ENCODE measurements around the gene MAPRE2. TPM values are rescaled to one million over a fixed set of nuclear protein-coding genes. Genes with fewer than 3 reads are reported as not detected.
"Not testable (repeated sequence)": the region's sequence is repeated elsewhere in the genome, so short reads cannot be mapped to it uniquely, and the experiment has no call there.

MAPRE2 gene
- total and polyA plus RNA-seq, 4 donors, result 65.3 to 203 (median 129) TPM

DNA sequence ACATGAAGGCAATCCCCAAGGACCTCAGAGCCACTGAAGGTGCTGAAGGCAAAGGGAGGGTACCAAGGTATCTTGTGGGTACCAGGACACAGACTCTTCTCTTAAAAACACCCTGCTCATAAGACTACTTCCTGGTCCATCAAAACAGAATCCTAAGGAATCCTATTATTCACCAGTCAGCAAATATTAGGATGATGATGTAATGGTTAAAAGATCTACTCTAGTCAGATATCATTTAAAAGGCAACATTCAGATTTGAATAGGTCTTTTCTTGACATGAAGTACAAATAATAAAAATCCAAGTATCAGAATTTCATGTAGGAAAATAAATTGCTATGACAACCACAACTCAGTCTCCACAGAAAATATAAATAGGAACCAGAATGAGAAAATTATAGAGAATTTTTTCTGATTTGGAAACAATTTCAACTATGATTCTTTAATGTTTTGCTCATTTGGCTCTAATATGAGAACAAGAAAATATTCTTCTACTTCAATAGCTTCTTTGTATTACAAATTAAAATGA lies 121.9 kb downstream of the MAPRE2 start:
- no peaks in the 10 kb centered on the region for H3K36me3 ChIP-seq (ENCODE audit: control insufficient read depth, insufficient read depth, low read length)
- no peaks in the 10 kb centered on the region for H3K27me3 ChIP-seq (ENCODE audit: control insufficient read depth, insufficient read depth, low read length)
- H3K4me3 ChIP-seq (ENCODE audit: low read depth, low read length), result no peak overlapping the region
- no peaks in the 10 kb centered on the region for H3K9me3 ChIP-seq (ENCODE audit: control insufficient read depth, insufficient read depth, low read length)
- H3K27ac ChIP-seq (ENCODE audit: low read depth, low read length), result peak overlapping the region; percentile 71
- DNase-seq (ENCODE audit: low read depth in 4 of 6, low spot score in 6 of 6), result no peak
- H3K4me1 ChIP-seq (ENCODE audit: control insufficient read depth, insufficient read depth, low read length), result peaks cover 7% of the 10 kb centered on the region

DNA sequence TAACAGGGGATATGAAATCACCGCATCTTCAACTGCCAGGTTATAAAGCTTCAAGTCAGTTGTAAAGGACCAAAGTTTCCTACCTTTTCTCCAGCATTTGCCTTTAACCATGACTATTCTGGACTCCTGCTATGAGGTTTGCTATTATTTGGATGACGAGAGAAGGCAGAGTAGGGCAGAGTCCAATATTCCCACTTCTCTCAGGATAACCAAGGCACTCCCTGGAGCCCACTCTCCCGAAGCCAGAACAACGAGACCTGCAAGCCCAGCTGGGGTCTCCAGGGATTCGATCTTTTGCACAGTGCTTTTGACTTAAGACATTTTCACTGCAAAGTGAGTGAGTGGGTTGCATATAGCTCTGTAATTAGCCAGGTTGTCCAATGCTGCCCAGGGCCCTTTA lies 122.5 kb downstream of the MAPRE2 start:
- 100% methylated on average over 1 of the region's 5 CpGs for WGBS (ENCODE audit: insufficient coverage)
- peak overlapping the region; percentile 68 for H3K27ac ChIP-seq (ENCODE audit: low read depth, low read length)
- H3K4me3 ChIP-seq (ENCODE audit: low read depth, low read length), result no peak overlapping the region
- no peaks in the 10 kb centered on the region for H3K27me3 ChIP-seq (ENCODE audit: control insufficient read depth, insufficient read depth, low read length)
- H3K36me3 ChIP-seq (ENCODE audit: control insufficient read depth, insufficient read depth, low read length), result no peaks in the 10 kb centered on the region
- H3K4me1 ChIP-seq (ENCODE audit: control insufficient read depth, insufficient read depth, low read length), result peaks cover 7% of the 10 kb centered on the region
- H3K9me3 ChIP-seq (ENCODE audit: control insufficient read depth, insufficient read depth, low read length), result no peaks in the 10 kb centered on the region
- no peak for DNase-seq (ENCODE audit: low read depth in 4 of 6, low spot score in 6 of 6)

DNA sequence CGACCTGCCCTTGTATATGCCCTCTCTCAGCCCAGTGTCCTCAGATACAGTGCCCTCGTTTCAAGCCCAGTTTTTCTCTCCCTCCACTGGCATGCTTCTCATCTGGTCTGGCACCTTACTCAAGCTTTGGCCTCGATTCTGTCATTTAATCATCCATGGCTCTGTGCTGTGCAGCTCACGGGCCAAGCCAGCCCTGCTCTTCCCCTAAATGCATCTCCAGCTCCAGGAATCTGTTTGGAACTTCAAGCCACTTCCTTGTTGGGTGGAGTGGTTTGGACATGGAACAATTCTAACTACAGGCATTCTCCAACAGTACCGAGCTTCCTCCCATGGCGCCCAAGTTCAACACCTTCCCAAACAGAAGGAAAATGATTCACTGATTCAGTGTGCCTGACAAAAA lies 122.9 kb downstream of the MAPRE2 start:
- peak overlapping the region; percentile 68 for H3K27ac ChIP-seq (ENCODE audit: low read depth, low read length)
- no peaks in the 10 kb centered on the region for H3K9me3 ChIP-seq (ENCODE audit: control insufficient read depth, insufficient read depth, low read length)
- 66% methylated on average over 4 of the region's 6 CpGs for WGBS (ENCODE audit: insufficient coverage)
- peak in 1 of 6 donors; percentile 44 for DNase-seq (ENCODE audit: low read depth in 4 of 6, low spot score in 6 of 6)
- H3K4me3 ChIP-seq (ENCODE audit: low read depth, low read length), result no peak overlapping the region
- peaks cover 7% of the 10 kb centered on the region for H3K4me1 ChIP-seq (ENCODE audit: control insufficient read depth, insufficient read depth, low read length)
- H3K36me3 ChIP-seq (ENCODE audit: control insufficient read depth, insufficient read depth, low read length), result no peaks in the 10 kb centered on the region
- no peaks in the 10 kb centered on the region for H3K27me3 ChIP-seq (ENCODE audit: control insufficient read depth, insufficient read depth, low read length)

DNA sequence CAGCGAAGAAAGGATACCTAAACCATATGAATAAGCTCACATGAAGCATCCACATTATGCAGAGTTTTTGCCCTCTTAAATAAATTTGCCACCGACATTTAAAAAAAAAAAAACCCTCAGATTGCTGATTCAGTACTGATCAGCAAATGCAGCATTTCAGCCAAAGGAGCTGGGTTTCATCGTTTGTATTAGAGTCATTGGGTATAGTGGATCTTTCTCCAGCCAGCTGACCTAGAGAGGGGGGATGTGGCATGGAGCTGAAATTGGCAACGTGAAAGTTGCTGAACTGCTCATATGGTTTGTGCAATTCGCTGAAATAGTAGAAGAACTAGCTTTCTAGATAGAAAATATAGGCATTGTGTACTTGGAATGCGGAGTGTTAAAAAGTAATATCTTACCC lies 126.1 kb downstream of the MAPRE2 start:
- Histone ChIP-seq H3K4me1 (ENCODE audit: control insufficient read depth, insufficient read depth, low read length) (peaks cover 7% of the 10 kb centered on the region), H3K36me3 (ENCODE audit: control insufficient read depth, insufficient read depth, low read length) (no peaks in the 10 kb centered on the region), H3K27me3 (ENCODE audit: control insufficient read depth, insufficient read depth, low read length) (no peaks in the 10 kb centered on the region), H3K27ac (ENCODE audit: low read depth, low read length) (no peak overlapping the region), H3K9me3 (ENCODE audit: control insufficient read depth, insufficient read depth, low read length) (no peaks in the 10 kb centered on the region), H3K4me3 (ENCODE audit: low read depth, low read length) (no peak overlapping the region)
- DNase-seq (ENCODE audit: low read depth in 4 of 6, low spot score in 6 of 6), result no peak
- 75% methylated on average over 2 of the region's 6 CpGs for WGBS (ENCODE audit: insufficient coverage)

DNA sequence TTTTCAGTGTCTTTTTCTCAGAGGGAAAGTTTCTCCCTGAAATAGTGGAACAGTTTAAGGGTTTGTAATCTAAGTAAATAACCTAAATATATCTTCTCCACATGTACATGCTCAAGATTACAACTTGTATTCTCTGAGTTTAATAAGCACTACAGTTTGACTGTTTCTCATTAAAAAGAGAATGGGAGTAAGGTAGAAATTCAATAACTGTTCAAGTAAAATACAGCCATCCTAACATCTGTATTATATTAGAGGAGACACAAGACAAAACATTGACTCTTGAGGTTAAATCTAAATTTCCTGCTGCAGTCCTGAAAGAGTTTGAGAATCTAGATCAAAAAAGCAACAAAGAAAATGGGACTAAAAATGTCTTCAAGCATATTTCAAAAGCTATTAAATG lies 126.6 kb downstream of the MAPRE2 start:
- H3K9me3 ChIP-seq (ENCODE audit: control insufficient read depth, insufficient read depth, low read length), result no peaks in the 10 kb centered on the region
- no peaks in the 10 kb centered on the region for H3K36me3 ChIP-seq (ENCODE audit: control insufficient read depth, insufficient read depth, low read length)
- H3K4me1 ChIP-seq (ENCODE audit: control insufficient read depth, insufficient read depth, low read length), result peaks cover 7% of the 10 kb centered on the region
- no peak overlapping the region for H3K27ac ChIP-seq (ENCODE audit: low read depth, low read length)
- DNase-seq (ENCODE audit: low read depth in 4 of 6, low spot score in 6 of 6), result no peak
- no peak overlapping the region for H3K4me3 ChIP-seq (ENCODE audit: low read depth, low read length)
- H3K27me3 ChIP-seq (ENCODE audit: control insufficient read depth, insufficient read depth, low read length), result no peaks in the 10 kb centered on the region

DNA sequence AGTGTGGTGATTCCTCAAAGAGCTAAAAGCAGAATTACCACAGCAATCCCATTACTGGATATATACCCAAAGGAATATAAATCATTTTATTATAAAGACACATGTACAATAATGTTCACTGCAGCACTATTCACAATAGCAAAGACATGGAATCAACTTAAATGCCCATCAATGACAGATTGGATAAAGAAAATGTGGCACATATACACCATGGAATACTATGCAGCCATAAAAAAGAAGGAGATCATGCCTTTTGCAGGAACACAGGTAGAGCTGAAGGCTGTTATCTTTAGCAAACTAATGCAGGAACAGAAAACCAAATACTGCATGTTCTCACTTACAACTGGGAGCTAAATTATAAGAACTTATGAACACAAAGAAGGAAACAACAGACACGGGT lies 129.1 kb downstream of the MAPRE2 start:
- H3K4me3 ChIP-seq (ENCODE audit: low read depth, low read length); H3K27me3 ChIP-seq (ENCODE audit: control insufficient read depth, insufficient read depth, low read length); H3K36me3 ChIP-seq (ENCODE audit: control insufficient read depth, insufficient read depth, low read length); DNase-seq (ENCODE audit: low read depth in 4 of 6, low spot score in 6 of 6); H3K4me1 ChIP-seq (ENCODE audit: control insufficient read depth, insufficient read depth, low read length); H3K9me3 ChIP-seq (ENCODE audit: control insufficient read depth, insufficient read depth, low read length); H3K27ac ChIP-seq (ENCODE audit: low read depth, low read length): not testable (repeated sequence)
- no CpG with 5 or more reads among the region's 1 CpG for WGBS (ENCODE audit: insufficient coverage)

DNA sequence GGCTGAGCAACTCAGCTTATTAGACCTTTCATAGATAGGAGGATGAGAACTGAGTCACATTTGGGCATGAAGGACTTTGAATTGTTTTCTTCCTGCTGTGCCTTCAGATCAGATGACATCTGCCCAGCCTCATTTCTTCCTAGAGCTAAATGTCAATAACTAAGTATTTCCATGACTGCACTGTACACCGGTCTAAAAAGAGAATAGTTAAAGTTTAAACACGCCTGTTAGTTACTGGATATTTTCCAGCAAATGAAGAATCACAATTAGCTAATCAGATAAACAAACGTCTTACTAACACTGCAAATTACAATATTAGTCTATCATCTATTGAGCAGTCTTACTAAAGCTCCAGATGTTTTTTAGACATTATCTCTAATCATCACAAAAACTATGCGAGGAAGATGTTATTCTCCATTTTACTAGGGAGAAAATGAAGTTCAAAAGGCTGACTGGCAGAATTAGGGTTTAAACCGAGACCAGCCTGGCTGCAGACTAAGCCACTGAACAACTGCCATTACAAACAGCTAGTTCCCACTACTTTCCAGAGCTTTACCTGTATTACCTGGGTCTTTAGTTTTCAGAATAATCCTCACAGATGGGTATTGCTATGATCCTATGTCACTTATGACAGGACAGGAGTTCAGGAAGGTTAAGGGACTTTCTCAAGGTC lies 130.2 kb downstream of the MAPRE2 start:
- no peaks in the 10 kb centered on the region for H3K27me3 ChIP-seq (ENCODE audit: control insufficient read depth, insufficient read depth, low read length)
- 60% methylated on average over 1 of the region's 5 CpGs for WGBS (ENCODE audit: insufficient coverage)
- H3K27ac ChIP-seq (ENCODE audit: low read depth, low read length), result no peak overlapping the region
- H3K4me1 ChIP-seq (ENCODE audit: control insufficient read depth, insufficient read depth, low read length), result no peaks in the 10 kb centered on the region
- H3K9me3 ChIP-seq (ENCODE audit: control insufficient read depth, insufficient read depth, low read length), result no peaks in the 10 kb centered on the region
- no peak overlapping the region for H3K4me3 ChIP-seq (ENCODE audit: low read depth, low read length)
- no peaks in the 10 kb centered on the region for H3K36me3 ChIP-seq (ENCODE audit: control insufficient read depth, insufficient read depth, low read length)
- DNase-seq (ENCODE audit: low read depth in 4 of 6, low spot score in 6 of 6), result no peak

DNA sequence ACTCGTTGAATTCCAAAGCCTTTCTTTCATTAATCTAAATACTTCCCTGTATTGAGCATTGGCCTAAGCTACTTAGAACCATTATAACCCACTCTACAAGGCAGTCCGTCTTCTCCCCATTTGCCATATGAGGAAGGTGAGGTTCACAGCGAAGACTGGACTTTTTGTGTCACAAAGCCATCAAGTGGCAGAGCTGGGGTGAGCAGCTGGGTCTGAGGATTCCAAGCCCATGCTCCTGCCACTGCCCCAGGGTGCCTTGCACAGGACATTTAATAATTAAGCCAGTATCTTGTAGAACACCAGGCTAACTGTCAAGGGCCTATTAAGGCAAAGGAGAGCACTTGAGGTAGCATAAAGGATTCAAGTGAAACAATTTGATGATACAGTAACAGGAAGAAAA lies 130.8 kb downstream of the MAPRE2 start:
- Histone ChIP-seq H3K4me3 (ENCODE audit: low read depth, low read length) (no peak overlapping the region), H3K9me3 (ENCODE audit: control insufficient read depth, insufficient read depth, low read length) (peaks cover under 1% of the 10 kb centered on the region), H3K27me3 (ENCODE audit: control insufficient read depth, insufficient read depth, low read length) (no peaks in the 10 kb centered on the region), H3K27ac (ENCODE audit: low read depth, low read length) (no peak overlapping the region), H3K36me3 (ENCODE audit: control insufficient read depth, insufficient read depth, low read length) (no peaks in the 10 kb centered on the region), H3K4me1 (ENCODE audit: control insufficient read depth, insufficient read depth, low read length) (no peaks in the 10 kb centered on the region)
- no peak for DNase-seq (ENCODE audit: low read depth in 4 of 6, low spot score in 6 of 6)
- 100% methylated on average over 1 of the region's 3 CpGs for WGBS (ENCODE audit: insufficient coverage)

DNA sequence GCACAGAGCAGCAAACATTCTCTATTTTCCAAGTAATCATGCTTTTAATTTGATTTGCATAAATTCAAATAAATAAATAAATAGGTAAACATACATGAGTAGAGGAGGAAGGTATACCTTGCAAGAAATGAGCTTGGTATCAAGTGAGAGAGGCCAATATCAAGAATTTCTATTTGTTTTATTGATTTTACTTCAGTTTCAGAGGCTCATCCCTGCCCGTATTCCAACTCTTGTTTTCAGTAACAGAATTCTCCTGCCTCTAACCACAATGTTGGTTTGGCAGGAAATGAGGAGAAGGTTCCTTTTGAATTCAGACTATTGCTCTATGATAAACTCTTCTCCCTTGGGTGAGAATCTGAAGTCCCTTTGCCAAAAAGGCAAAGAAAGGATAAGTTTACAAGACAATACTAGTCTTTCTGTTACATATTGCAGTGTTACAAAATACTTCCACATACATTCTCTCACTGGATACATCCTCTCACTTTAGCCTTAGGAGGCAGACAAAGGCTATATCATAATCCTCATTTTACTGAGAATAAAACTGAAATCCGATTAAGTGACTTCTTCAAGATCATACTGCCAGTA lies 131.3 kb downstream of the MAPRE2 start:
- H3K27ac ChIP-seq (ENCODE audit: low read depth, low read length), result no peak overlapping the region
- peaks cover 2% of the 10 kb centered on the region for H3K9me3 ChIP-seq (ENCODE audit: control insufficient read depth, insufficient read depth, low read length)
- H3K36me3 ChIP-seq (ENCODE audit: control insufficient read depth, insufficient read depth, low read length), result no peaks in the 10 kb centered on the region
- H3K4me3 ChIP-seq (ENCODE audit: low read depth, low read length), result no peak overlapping the region
- H3K4me1 ChIP-seq (ENCODE audit: control insufficient read depth, insufficient read depth, low read length), result no peaks in the 10 kb centered on the region
- no CpG with 5 or more reads among the region's 2 CpGs for WGBS (ENCODE audit: insufficient coverage)
- no peak for DNase-seq (ENCODE audit: low read depth in 4 of 6, low spot score in 6 of 6)
- no peaks in the 10 kb centered on the region for H3K27me3 ChIP-seq (ENCODE audit: control insufficient read depth, insufficient read depth, low read length)

DNA sequence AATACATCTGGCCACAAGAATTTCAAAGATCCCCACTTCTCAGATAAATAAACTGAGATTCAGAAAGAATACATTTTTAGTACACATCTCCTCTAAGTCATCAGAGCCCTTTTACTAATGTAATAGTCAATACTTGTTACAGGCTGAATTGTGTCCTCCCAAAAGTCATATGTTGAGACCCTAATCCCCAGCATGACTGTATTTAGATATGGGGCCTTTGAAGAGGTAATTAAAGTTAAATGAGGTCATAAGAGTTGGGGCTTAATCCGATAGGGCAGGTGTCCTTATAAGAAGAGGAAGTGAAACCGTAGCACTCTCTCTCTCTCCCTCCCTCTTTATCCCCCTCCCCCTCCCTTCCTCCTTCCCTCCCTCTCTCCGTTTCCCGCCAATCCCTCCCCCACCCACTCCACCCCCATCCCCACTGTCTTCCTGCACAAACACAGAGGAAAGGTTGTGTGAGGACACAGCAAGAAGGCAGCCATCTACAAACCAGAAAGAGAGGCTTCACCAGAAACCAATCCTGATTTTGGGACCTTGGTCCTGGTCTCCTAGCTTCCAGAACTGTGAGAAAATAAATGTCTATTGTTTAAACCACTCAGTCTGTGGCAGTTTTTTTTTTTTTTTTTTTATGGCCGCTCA lies 133.0 kb downstream of the MAPRE2 start:
- H3K4me1 ChIP-seq (ENCODE audit: control insufficient read depth, insufficient read depth, low read length), result no peaks in the 10 kb centered on the region
- no peak for DNase-seq (ENCODE audit: low read depth in 4 of 6, low spot score in 6 of 6)
- no CpG with 5 or more reads among the region's 5 CpGs for WGBS (ENCODE audit: insufficient coverage)
- peaks cover 2% of the 10 kb centered on the region for H3K9me3 ChIP-seq (ENCODE audit: control insufficient read depth, insufficient read depth, low read length)
- no peaks in the 10 kb centered on the region for H3K36me3 ChIP-seq (ENCODE audit: control insufficient read depth, insufficient read depth, low read length)
- no peak overlapping the region for H3K4me3 ChIP-seq (ENCODE audit: low read depth, low read length)
- no peak overlapping the region for H3K27ac ChIP-seq (ENCODE audit: low read depth, low read length)
- no peaks in the 10 kb centered on the region for H3K27me3 ChIP-seq (ENCODE audit: control insufficient read depth, insufficient read depth, low read length)

Data from spinal cord (tissue), 10 donors.